Hair follicular keratinocyte (primary cell): ENCODE measurements around the gene DSG3. TPM values are rescaled to one million over a fixed set of nuclear protein-coding genes. Genes with fewer than 3 reads are reported as not detected.

Experiments
- total RNA-seq: library from RNA; depleted of rRNA; stranded (reverse); fragments of >200 nt; gene quantifications from 2 replicates; pipeline ENCODE4 v1.2.3, GENCODE V29; 2015

Gene DSG3
- 72.8 and 139 TPM in 2 replicates for total RNA-seq

GRCh38 chr18:31447530-31448191 lies at the start of gene DSG3:
TSS of gene DSG3 (plus strand) at chr18:31447741. CDS start at chr18:31447878, 137 bp downstream.

GRCh38 chr18:31497836-31498573 lies 50.5 kb downstream of the DSG3 start, which contains the start of gene DSG2:
TSS of gene DSG2 (plus strand) at chr18:31498177. CDS start at chr18:31498252, 75 bp downstream.

Other genes with a start within 250 kb of the DSG3 start
- gene DSG1, start 129.6 kb upstream of the DSG3 start, total RNA-seq = 0.38 and 0.55 TPM in 2 replicates
- gene DSG4, start 71.0 kb upstream of the DSG3 start, total RNA-seq = under 0.01 TPM in 1 of 2 replicates, not detected in the other
- 53.2 and 73.2 TPM in 2 replicates for gene DSG2, start 50.4 kb downstream of the DSG3 start, total RNA-seq
- not detected in 2 replicates for gene TTR, start 144.1 kb downstream of the DSG3 start, total RNA-seq
- 5.2 and 7.7 TPM in 2 replicates for gene B4GALT6, start 236.8 kb downstream of the DSG3 start, total RNA-seq